T-helper 2 cell (primary cell): ENCODE data around the gene DENND4C.
"Not testable (repeated sequence)": the region's sequence is repeated elsewhere in the genome, so short reads cannot be mapped to it uniquely, and the experiment has no call there.

Experiments
- DNase-seq, 5 experiments: peaks; one replicate each; pipeline versions ENCODE4 v3.0.0 to v3.0.0-alpha.2; 2012 to 2022

The DENND4C gene

DNA sequence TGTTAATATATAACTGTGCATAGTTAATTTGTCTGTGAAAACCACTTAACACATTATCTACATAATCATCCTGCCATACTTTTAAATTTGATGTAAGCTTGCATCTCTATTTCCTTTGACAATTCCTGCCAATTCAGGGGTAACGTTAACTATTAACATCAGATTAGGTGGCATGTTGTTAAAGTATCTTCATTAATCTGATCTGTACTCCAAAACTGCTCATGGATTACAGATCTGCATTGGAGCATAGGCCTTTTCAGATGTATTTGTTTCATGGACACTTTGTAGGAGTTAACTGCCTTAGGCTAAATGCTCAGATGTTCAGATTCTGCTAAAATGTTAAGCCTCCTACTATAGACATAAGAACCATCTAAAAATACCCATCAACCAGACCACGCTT, 146.4 kb downstream of the DENND4C start:
- DNase-seq, result no peak

DNA sequence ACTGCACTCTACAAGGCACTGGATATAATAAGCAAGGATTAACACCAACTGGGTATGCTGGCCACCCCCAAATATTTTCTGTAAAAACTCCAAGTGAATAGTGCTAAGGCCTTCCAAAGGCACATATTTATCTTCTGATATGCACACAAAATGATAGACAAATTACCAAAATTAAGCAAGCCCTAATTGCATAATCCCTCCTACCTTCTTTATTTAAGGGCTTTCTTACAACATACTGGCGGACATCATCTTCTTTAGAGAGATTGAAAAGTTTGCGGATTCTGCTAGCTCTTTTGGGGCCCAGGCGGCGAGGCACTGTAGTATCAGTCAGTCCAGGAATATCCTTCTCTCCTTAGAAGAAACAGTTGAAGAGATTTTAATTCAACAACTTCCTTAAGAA, 147.7 kb downstream of the DENND4C start:
- DNase-seq, result no peak

DNA sequence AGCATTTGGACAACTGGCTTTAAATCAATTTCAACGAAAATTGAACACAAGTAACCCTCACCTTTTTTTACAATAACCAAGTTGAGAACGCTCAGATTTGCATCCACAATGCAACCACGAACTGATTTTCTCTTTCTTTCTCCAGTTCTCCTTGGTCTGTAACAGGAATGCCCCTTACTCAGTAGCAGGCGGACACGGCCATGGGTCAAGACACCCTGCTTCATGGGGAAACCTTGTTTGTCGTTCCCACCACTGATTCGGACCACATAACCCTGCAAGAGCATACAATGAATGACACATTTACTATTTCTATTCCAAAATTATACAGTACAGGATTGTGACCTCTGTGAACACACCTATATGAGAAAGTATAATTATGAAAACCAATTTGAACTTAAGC, 148.2 kb downstream of the DENND4C start:
- DNase-seq, result no peak

DNA sequence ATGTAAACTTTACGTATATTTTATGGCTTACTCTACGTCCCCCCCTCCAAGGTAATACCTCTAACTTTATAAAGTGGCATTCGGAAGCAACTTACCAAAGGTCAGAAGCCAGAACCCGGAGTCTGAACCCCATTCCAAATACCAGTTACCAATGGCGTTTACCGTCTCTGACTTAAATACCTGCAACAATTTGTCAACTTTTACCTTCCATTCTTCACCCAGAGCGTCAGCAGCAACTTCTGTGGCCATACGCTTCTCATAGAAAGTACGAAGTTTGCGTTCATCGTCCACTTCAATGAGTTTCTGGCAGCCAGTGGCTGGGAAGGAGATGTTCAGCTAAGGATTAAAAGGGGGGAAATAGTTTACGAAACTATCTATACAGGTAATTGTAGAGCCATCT, 148.8 kb downstream of the DENND4C start:
- DNase-seq, result no peak

DNA sequence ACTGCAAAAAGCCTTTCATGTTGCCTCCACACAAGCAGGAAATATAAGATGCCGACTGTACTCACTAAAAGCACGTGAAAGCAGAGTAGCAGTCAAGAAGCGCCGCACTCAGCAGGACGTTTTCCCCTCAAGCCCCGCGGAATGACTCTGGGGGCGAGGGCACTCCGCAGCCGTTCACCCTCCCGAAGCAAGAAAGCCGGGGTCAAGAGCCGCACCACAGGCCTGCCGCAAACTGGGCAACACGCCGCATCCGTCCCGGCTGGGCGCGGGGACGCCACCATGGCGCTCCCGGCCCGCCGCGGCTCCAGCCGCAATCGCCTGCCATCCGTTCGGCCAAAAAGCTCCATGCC, 149.2 kb downstream of the DENND4C start:
- DNase-seq, result peak in 4 of 5 experiments; percentile 15 to 66 (median 22)

DNA sequence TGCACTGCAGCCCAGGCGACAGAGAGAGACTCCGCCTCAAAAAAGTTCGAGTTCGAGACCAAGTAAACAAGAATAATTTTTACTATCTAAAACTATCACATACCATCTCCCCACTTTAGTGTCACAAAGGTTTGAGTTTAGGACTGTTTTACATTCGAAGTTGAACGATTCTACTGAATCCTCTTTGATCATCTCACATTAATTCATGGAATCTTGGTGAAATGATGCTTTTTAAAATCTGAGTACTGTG, 150.3 kb downstream of the DENND4C start:
- no peak for DNase-seq

DNA sequence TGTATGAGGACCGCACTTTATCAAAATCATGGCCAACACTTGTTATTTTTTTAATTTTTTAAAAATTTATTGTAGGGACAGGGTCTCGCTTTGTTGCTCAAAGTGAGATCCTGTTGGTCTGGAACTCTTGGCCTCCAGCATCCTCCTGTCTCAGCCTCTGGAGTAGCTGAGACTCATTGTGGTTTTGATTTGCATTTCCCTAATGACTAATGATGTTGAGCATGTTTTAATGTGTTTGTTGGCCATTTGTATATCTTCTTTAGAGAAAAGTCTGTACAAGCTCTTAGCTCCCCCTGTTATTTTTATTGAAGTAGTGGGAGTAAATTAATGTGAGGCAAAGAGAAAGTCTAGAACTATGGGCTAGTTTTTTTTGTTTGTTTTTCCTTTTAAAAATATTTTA, 151.2 kb downstream of the DENND4C start:
- DNase-seq, result no peak

DNA sequence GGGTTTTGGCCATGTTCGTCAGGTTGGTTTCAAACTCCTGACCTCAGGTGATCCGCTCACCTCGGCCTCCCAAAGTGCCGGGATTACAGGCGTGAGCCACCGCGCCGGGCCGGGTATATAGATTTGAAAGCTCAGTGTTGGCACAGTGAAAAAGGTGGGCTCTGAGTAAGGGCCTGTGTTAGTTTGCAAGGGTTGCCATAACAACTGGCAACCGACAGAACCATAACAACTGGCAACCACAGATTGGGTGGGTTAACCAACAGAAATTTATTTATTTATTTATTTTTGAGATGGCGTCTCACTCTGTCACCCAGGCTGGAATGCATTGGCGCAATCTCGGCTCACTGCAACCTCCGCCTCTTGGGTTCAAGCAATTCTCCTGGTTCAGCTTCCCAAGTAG, 154.7 kb downstream of the DENND4C start:
- not testable (repeated sequence) for DNase-seq

DNA sequence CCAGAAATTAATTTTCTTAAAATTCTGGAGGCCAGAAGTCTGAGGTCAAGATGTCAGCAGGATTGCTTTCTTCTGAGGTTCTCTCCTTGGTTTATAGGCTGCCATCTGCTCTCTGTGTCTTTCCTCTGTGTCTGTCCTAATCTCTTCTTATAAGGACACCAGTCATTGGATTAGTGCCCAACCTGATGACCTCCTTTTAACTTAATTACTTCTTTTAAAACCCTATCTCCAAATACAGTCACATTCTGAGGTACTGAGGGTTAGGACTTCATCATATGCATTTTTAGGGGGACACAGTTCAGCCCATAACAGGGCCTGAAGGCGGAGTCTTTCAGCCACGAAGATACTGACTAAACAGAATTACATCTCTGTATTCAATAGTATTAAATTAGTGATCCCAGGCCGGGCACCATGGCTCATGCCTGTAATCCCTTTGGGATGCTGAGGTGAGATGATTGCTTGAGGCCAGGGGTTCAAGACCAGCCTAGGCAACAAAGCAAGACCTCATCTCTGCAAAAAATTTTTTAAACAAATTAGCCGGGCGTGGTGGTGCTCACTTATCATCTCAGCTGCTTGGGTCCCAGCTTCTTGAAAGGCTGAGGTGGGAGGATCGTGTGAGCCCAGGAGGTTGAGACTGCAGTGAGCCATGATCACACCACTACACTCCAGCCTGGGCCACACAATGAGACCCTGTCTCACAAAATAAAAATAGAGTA, 155.5 kb downstream of the DENND4C start:
- no peak for DNase-seq

DNA sequence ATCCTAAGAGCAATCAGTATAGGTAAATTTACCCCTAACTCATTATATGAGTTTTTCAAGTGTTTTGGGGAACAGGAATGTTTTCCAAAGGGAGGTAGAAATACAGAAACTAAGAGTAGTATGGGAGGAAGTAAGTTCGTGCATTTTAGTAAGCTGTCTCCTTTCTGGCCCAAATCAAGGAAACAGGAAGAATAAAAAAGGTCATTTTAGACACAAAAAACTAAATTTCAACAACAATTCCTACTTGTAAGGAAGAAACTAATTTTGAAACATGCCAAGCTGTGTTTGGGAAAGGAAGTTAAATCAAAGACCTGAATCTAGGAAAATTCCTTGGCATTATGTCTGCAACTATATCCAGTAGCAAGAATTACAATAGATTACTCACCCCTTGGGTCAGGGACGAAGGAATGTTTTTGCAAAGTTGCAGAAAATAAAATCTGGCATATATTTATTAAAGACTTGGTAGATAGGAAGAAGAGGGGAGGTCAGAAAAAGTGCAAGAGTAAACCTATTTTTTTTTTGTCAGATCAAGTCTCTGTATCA, 156.1 kb downstream of the DENND4C start:
- DNase-seq, result no peak

DNA sequence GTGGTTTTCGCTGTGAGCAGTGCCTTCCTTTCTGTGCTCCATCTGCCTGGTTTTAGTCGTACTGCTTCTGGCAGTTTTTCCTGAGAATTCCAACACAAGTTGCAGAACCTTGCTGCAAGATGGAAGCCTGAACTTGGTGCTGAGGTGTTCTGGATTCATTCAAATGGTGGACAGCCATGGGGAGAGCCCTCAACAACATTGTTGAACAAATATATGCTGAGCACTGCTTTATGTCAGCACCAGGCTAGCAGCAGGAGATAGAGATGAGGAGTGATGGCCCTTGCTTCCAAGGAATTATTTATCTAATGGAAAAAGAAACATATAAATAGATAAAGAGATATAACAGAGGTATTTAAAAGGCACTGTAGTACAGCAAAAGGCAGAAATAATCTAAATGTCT, 156.8 kb downstream of the DENND4C start:
- no peak for DNase-seq

DNA sequence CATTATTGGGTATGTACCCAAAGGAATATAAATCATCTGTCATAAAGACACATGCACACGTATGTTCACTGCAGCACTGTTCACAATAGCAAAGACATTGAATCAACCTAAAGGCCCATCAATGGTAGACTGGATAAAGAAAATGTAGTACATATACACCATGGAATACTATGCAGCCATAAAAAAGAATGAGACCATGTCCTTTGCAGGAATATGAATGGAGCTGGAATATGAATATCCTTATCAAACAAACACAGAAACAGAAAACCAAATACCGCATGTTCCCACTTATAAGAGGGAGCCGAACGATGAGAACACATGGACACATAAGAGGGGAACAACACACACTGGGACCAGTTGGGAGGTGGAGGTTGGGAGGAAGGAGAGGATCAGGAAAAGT, 159.0 kb downstream of the DENND4C start:
- DNase-seq, result not testable (repeated sequence)

DNA sequence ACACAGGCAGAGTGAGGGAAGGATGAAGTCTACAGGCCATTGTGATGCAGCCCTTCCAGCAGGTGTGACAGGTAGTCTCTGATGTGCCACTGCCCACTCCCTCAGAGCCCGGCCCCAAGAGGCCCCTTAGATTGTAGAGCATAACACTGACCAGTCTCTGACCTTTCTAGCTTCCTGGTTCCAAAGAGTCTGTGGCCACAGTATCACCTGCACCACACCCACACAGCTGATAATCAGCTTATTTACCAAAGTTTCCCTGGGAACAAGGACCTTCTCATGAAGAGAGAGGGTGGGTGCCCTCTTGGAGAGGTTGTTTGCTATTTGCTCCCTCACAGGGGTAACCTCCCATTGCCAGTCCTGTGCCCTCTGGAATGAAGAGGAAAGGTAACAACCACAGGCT, 167.4 kb downstream of the DENND4C start:
- DNase-seq, result no peak

DNA sequence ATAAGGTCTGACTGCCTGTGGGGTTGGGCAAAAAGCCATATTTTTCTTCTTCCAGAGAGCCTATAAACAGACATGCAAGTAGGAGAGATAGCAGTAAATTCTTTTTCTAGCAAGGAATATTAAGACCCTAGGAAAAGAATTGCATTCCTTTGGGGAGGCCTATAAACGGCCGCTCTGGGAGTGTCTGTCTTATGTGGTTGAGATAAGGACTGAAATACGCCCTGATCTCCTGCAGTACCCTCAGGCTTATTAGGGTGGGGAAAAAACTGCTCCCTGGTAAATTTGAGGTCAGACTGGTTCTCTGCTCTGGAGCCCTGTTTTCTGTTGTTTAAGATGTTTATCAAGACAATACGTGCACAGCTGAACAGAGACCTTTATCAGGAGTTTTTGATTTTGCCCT, 172.7 kb downstream of the DENND4C start:
- not testable (repeated sequence) for DNase-seq

DNA sequence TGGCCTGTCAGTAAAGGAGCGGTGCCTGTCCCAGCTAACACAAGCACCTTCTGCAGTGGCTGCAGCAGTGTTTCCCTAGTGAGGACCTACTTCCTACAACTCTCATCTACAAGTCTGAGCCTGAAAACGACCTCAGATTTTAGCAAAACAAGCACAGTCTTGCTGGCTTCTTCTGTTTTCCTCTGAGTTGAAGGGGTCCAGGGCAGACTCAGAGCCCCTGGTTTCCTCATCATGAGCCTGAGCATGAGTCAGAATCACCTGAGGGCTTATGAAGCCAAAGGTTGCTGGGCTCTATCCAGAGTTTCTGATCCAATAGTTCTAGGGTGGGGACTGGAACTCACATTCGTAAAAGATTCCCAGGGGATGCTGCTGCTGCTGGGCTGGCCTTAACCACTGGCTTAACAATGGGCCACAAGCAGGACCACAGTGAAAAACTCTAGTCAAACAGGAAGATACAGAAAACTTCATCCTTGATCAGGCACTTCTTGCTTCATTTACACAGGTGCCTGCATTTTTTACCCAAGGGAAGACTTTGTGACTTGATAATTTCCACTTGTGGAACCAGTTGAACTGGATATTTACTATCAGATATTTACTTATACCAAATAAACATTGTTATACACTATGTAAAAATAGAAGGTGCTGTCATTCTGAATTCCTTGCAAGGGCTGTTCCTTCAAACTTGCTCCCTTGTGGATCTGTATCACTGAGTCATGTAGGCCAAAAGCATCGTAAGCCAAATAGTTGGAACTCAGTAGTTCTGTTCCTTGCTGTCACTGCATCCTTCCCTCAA, 174.0 kb downstream of the DENND4C start:
- no peak for DNase-seq

DNA sequence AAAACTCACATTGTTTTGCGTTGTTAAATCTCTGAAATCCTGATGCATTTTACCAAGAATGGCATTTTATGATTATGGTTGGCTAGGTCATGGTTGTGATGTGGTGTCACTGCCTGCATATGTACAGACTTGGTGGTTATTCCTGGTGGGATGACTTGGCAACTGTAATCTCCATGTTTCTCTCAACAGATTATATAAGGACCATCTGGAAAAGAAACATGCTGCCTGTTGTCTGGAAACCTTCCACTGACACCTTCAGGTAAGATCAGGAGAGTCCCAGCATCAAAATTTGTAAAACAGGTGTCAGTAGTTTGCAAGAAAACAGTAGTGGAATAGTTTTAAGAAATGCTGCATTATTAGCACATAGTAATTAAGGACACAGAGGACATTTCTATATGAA, 175.3 kb downstream of the DENND4C start:
- DNase-seq, result no peak

DNA sequence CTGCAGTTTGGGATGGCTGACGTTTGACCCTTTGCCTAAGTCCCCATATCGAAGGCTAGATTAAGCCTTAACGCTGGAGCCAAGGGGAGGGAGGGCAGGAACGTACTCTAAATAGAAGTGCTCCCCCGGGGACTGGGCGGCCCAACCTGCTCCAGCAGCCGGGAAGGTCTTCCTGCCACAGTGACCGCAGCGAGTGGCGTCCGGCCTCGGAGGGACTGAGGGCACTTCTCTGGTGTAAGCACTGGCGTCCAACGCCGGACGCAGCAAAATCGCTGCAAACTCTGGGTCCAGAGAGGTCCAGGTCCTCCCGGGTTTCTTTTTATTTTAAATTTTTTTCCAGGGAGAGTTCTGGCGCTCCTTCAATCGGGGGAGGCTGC, 177.8 kb downstream of the DENND4C start:
- DNase-seq, result peak in 1 of 5 experiments; percentile 12

DNA sequence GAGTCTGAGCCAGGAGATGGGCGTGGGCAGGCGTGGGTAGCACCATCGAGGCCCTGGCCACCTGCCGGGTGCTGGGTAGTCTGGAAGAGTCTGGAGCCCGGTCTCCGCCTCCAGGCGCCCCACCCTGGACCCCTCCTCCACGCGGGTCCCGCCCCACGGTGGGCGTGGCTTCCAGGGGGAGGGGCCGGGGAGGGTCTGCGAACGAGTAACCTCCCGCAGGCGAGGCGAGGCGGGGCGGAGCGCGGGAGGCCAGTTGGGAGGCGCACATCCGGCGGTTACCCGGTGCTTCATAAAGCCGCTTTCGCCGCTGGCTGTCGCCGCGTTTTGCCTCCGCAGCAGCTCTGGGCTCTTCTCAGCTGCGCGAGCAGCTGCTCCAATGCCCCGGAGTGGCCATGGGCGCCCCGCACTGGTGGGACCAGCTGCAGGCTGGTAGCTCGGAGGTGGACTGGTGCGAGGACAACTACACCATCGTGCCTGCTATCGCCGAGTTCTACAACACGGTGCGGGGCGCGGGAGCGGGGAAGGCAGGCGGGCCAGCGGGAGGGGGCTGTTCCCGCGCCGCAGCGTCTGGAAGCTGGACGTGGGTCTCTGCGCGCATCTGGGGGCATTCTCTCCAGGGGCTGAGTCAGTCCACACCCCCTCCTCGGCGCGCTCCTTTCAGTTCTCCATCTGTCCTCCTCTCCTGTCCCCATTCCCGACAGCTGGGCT, 178.4 kb downstream of the DENND4C start, which contains the start of gene ACER2:
Gene ACER2, plus strand, starts transcription at position 317 of the 708 bp plus-strand sequence. Its CDS starts 76 bp downstream, at position 393.
- DNase-seq, result peak; percentile 89 to 95 (median 92)

DNA sequence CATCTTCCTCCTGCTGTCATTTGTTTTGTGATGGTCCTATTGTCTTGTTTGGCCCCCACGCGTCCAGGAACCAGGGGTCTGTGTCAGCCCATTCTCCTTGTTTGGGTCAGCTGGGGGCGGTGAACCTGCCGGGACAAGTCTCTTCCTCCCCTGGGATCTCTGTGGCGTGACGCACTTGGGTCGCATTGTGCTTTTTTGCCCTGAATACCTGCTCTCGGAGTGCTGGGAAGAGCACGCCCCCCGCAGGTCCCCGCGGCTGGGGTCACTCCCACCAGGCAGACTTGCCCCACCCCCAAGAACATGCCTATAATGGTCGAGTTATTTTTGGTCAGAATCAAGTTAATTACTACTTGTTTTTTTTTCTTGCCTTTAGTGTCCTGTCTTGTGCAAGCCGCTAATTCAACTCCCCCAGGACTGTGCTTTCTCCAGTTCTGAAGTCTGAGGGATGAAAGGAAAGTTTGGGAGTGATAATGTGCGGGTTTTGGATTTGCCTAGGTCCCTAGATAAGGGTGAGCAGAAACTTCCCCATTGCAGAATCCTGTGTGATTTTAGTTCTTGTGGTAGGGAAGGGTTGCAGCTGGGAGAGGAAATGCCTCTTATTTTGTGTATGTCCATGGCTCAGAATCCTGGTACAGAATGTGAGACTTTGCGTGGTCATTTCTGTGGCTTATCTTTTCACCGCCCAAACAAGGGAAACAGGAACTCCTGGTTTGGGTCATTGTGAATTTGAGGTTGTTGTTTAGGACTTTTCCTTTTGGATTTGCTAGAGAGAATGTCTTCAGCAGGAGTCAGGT, 179.1 kb downstream of the DENND4C start:
- DNase-seq, result peak in 2 of 5 experiments; percentile 8 to 13

DNA sequence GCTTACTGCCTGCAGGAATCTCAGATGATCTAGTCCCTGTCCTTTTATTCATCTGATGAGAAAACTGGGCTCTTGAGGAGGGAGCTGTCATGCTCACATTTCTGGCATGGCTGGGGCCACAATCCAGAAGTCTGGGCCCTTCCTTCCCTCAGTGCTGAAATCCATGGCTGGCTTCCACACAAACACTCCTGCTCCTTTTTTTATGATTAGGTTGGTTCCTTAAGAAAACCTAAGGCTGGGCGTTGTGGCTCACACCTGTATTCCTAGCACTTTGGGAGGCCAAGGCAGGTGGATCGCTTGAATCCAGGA, 179.7 kb downstream of the DENND4C start:
- DNase-seq, result no peak

DNA sequence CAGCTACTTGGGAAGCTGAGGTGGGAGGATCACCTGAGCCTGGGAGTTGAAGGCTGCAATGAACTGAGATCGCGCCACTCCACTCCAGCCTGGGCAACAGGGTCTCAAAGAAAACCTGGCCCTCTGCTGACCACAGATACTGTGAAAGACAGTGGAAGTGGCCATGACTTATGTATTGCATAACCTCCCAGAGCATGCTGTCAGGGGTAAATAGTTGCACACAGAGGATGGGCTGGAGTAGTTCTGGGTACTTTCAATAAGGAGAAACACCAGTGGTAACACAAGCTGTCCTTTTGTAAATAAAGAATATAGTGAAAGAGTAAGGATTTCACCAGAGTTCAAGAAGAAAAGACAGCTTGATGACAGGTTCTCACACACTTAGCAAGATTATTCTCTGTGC, 180.1 kb downstream of the DENND4C start:
- DNase-seq, result no peak

DNA sequence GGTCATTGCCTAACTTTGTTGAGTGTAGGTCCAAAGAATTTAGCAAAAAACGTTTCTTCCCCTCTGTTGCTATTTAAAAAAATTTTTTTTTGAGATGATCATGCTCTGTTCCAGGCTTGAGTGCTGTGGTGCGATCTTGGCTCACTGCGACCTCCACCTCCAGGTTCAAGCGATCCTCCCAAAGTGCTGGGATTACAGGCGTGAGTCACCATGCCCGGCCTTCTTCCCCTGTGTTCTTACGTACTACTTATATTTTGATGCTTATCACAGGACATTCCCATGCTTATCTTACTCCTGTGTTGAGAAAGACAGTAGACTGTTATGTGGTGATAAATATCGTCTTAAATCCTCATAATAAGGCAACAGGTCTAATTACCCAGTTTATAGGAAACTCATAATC, 180.8 kb downstream of the DENND4C start:
- DNase-seq, result no peak

DNA sequence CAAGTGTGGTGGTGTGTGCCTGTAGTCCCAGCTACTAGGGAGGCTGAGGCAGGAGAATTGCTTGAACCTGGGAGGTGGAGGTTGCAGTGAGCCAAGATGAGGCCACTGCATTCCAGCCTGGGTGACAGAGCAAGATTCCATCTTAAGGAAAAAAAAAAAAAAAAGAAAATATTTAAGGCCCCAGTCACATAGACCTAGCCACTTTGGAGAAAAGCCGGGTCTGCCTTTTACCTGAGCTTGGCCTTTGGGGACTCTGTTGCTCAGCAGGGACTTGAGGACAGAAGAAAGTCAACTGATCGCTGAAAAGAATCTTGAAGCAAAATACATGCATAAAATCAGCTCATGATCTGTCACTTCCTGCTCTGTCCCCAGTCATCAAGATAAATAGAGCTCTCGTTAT, 183.0 kb downstream of the DENND4C start:
- DNase-seq, result not testable (repeated sequence)
